GM12878 (cell line): ENCODE measurements around the gene ETV7. TPM values are rescaled to one million over a fixed set of nuclear protein-coding genes. Genes with fewer than 3 reads are reported as not detected.

ENCODE experiments used
- ATAC-seq: fragments of 200-7000 bp; cut with Tn5 transposase; 3 replicates; pipeline ENCODE4 v1.9.1; 2020; ENCODE audit warnings: mild to moderate bottlenecking, moderate library complexity
- BruUV-seq: library from RNA; stranded (reverse); fragments of 400-500 nt; replicated peaks from 2 replicates; lab custom pipeline; 2021; lab: Mats Ljungman, UMichigan
- CTCF ChIA-PET: fragments of 300-600 bp; sonication (Branson Sonifier 250); formaldehyde crosslinking; extraction: SDS; loops from one replicate; lab custom pipeline; 2021; ENCODE audit warnings: inconsistent platforms; lab: Yijun Ruan, JAX
- POLR2A ChIA-PET: fragments of 350-600 bp; formaldehyde crosslinking; extraction: SDS; loops from one replicate; lab custom pipeline; 2021; ENCODE audit warnings: inconsistent platforms; lab: Charles Lee
- RAD21 ChIA-PET: fragments of 300-600 bp; sonication (Branson Sonifier 250); formaldehyde crosslinking; loops from one replicate; lab custom pipeline; 2023; ENCODE audit warnings: antibody characterized with exemption; ENCODE audit not compliant: unreplicated experiment; lab: Charles Lee
- SMC1A ChIA-PET: fragments of 300-600 bp; sonication (Branson Sonifier 250); formaldehyde crosslinking; loops from one replicate; lab custom pipeline; 2023; ENCODE audit not compliant: unreplicated experiment, uncharacterized antibody; lab: Charles Lee
- DNase-seq: peaks from one replicate; pipeline ENCODE4 v3.0.0-alpha.2; 2011; ENCODE audit warnings: low read depth, low spot score
- FAIRE-seq: peaks from 3 replicates; lab custom pipeline; 2011; peaks lifted over from hg19 to GRCh38; lab: Jason Lieb, UNC
- H2AFZ ChIP-seq: 2 replicates; pipeline ENCODE4 v1.6.0; 2011; ENCODE audit warnings: low read depth, low read length, control low read depth; ENCODE audit not compliant: control insufficient read depth
- H3K27ac ChIP-seq: 2 replicates; pipeline ENCODE4 v1.5.1; 2011; ENCODE audit warnings: control low read depth; ENCODE audit not compliant: control insufficient read depth, insufficient read depth
- H3K27me3 ChIP-seq, 2 experiments: replicated peaks in 1 of 2; 2 replicates each; pipeline versions ENCODE4 v1.6.0 to v1.6.1; 2011; ENCODE audit warnings: low read length in 1 of 2; ENCODE audit not compliant: control insufficient read depth in 2 of 2, insufficient read depth in 2 of 2
- H3K36me3 ChIP-seq, 2 experiments: 2 replicates each; pipeline ENCODE4 v1.5.1; 2011; ENCODE audit warnings: low read length in 1 of 2; ENCODE audit not compliant: control insufficient read depth in 2 of 2, insufficient read depth in 2 of 2
- H3K4me1 ChIP-seq: 2 replicates; pipeline ENCODE4 v1.6.1; 2011; ENCODE audit warnings: mild to moderate bottlenecking, low read length, moderate library complexity, mixed read lengths; ENCODE audit not compliant: control insufficient read depth, insufficient read depth
- H3K4me2 ChIP-seq: 2 replicates; pipeline ENCODE4 v1.6.0; 2011; ENCODE audit warnings: control low read depth; ENCODE audit not compliant: control insufficient read depth, insufficient read depth
- H3K4me3 ChIP-seq: fragments of 200-600 bp; sonication (generic); 2 replicates; pipeline ENCODE4 v1.5.1; 2016
- H3K79me2 ChIP-seq: 2 replicates; pipeline ENCODE4 v1.6.0; 2011; ENCODE audit warnings: low read length; ENCODE audit not compliant: control insufficient read depth, insufficient read depth
- H3K9ac ChIP-seq: 2 replicates; pipeline ENCODE4 v1.8.0; 2011; ENCODE audit warnings: low read length, control low read depth, mixed read lengths; ENCODE audit not compliant: control insufficient read depth, insufficient read depth
- H3K9me3 ChIP-seq: replicated peaks from 3 replicates; pipeline ENCODE4 v1.5.1; 2011; ENCODE audit warnings: mild to moderate bottlenecking, low read length; ENCODE audit not compliant: control insufficient read depth, insufficient read depth
- H4K20me1 ChIP-seq: 2 replicates; pipeline ENCODE4 v1.6.0; 2011; ENCODE audit not compliant: control insufficient read depth, insufficient read depth
- CHD2 ChIP-seq: IDR thresholded peaks from 2 replicates; pipeline ENCODE4 v1.6.1; 2011; ENCODE audit warnings: low read depth, low read length, improper control_type of control experiment, borderline replicate concordance
- PRDM15 ChIP-seq: fragments of 450-650 bp; formaldehyde crosslinking; IDR thresholded peaks from 2 replicates; pipeline ENCODE4 v1.4.0; 2020; ENCODE audit warnings: mild to moderate bottlenecking, moderate library complexity
- WGBS: methylation state at CpG from one replicate; pipeline ENCODE4 v1.1.6; 2016; ENCODE audit warnings: low lambda C conversion rate; ENCODE audit not compliant: insufficient replicate concordance, insufficient coverage; ENCODE audit errors: missing lambda C conversion rate; 5-methylcytosine and 5-hydroxymethylcytosine counted together
- in situ Hi-C: fragments of 300-500 bp; cut with MboI; formaldehyde crosslinking; loops from 9 replicates; pipeline ENCODE4 v1.14.3; 2018; ENCODE audit warnings: mixed read lengths
- intact Hi-C: fragments of 100-400 bp; cut with micrococcal nuclease; formaldehyde crosslinking; loops from one replicate; pipeline ENCODE4 v1.14.2; 2022; ENCODE audit not compliant: unreplicated experiment
- polyA plus RNA-seq, 11 experiments: library from polyadenylated mRNA; depleted of rRNA in 4 of 11; unstranded in 6 of 11; stranded (reverse) in 5 of 11; fragments of >200 nt; fragmentation: Nextera tagmentation in 4 of 11; fragmentation: Illumina TruSeq in 1 of 11; extraction: Ambion mirVana in 4 of 11; extraction: Trizol in 1 of 11; gene quantifications; 1 replicate in 1 of 11; 2 replicates in 10 of 11; pipeline versions ENCODE4 v1.2.1 to v1.2.3, GENCODE V29; 2011 to 2016; ENCODE audit warnings: inconsistent platforms in 2 of 11, missing spikeins in 2 of 11, low read depth in 1 of 11
- total RNA-seq, 4 experiments: library from RNA; depleted of rRNA in 3 of 4; stranded (reverse); fragments of >200 nt in 3 of 4; fragmentation: Illumina TruSeq in 1 of 4; extraction: Trizol in 1 of 4; gene quantifications; 2 replicates each; pipeline versions ENCODE4 v1.2.1 to v1.2.3, GENCODE V29; 2013 to 2021

ETV7 gene
- total and polyA plus RNA-seq, 10 of the 15 experiments (the other 5 are each of a cell fraction or from before 2014, with no cell fraction given) = 0.04 to 1.8 (median 1.3) TPM

GRCh38 chr6:36340306-36340617 is 47.2 kb downstream of the ETV7 start:
- ATAC-seq = no peak
- Histone ChIP-seq H3K79me2 (no peaks in the 10 kb centered on the region), H3K27me3 (no peaks in the 10 kb centered on the region), H2AFZ (no peak overlapping the region), H3K9me3 (no peaks in the 10 kb centered on the region), H3K9ac (no peak overlapping the region), H3K27ac (no peak overlapping the region), H3K36me3 (no peaks in the 10 kb centered on the region), H3K4me2 (no peak overlapping the region; the same call in 1 of the 2 replicates), H4K20me1 (no peaks in the 10 kb centered on the region), H3K4me1 (peaks cover 40% of the 10 kb centered on the region), H3K4me3 (no peak overlapping the region)
- WGBS = 70% methylated on average over 12 of the region's 12 CpGs
- FAIRE-seq = no peak
- TF ChIP-seq PRDM15 (CRISPR knock-in tag) (no peak), CHD2 (no peak)
- ChIA-PET RAD21 (interaction anchor here (0.6 to 11.6 kb wide), 9 partner anchors 9 to 419 kb away, joined by 3 to 311 read pairs (median 4); no protein-coding TSS in a partner anchor), CTCF (interaction anchor here (0.7 to 19.9 kb wide), 14 partner anchors 14 to 418 kb away, joined by 3 to 483 read pairs (median 5); partner anchors contain the start of gene MAPK14), SMC1A (interaction anchor here (0.7 to 13.7 kb wide), 8 partner anchors 12 to 209 kb away, joined by 3 to 386 read pairs (median 4); no protein-coding TSS in a partner anchor), POLR2A (interaction anchor here (1.1 to 3.3 kb wide), 2 partner anchors 17 to 22 kb away, joined by 4 to 30 read pairs; no protein-coding TSS in a partner anchor)
- in situ Hi-C loops (no loop called here), intact Hi-C loops (no loop called here)
- no peak for DNase-seq
- BruUV-seq = no TSS peak
